ENCODE measurements around the gene SPATA31C1.
"Not testable (repeated sequence)": the region's sequence is repeated elsewhere in the genome, so short reads cannot be mapped to it uniquely, and the experiment has no call there.

The SPATA31C1 gene

DNA sequence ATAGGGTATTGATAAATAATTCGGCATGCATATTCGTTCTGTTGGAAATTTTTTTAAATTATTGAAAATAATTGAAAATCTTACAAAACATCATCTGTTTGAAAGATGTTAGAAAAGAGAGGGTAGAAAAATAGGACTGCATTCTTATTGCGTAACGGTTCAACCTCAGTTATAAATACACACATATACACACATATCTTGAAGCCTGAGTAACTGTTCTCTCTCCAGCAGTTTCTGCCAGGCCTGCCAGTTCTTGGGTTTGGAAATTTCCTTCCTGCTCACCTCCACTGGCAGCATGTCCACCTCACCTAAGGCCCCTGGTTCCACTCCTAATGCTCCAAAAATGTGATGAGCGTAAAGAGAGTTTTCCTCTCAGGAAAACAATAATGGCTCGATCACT lies 26.0 kb upstream of the SPATA31C1 start:
- DNase-seq (ENCODE audit: insufficient read length, low spot score) (no peak), FAIRE-seq (no peak)

GRCh38 chr9:87892956-87893355 lies 24.8 kb upstream of the SPATA31C1 start:
- TF ChIP-seq POLR2A (IDR thresholded peaks at IDR 0.05; ENCODE audit: low read depth, low read length), result no peak
- FAIRE-seq (no peak), DNase-seq (ENCODE audit: insufficient read length, low spot score) (no peak)

More for the DNA sequence above, 26.0 kb upstream of the SPATA31C1 start:
- TF ChIP-seq POLR2A (IDR thresholded peaks at IDR 0.05; ENCODE audit: low read depth, low read length), result no peak

- no peak for FAIRE-seq
- TF ChIP-seq POLR2A (IDR thresholded peaks at IDR 0.05; ENCODE audit: low read depth, low read length), result no peak
- DNase-seq (ENCODE audit: insufficient read length, low spot score), result no peak
These were observed 22.6 kb upstream of the SPATA31C1 start for GRCh38 chr9:87894998-87895625.

GRCh38 chr9:87896891-87897290 lies 20.9 kb upstream of the SPATA31C1 start:
- no peak for DNase-seq (ENCODE audit: insufficient read length, low spot score)
- no peak for TF ChIP-seq POLR2A (IDR thresholded peaks at IDR 0.05; ENCODE audit: low read depth, low read length)
- FAIRE-seq, result no peak

DNA sequence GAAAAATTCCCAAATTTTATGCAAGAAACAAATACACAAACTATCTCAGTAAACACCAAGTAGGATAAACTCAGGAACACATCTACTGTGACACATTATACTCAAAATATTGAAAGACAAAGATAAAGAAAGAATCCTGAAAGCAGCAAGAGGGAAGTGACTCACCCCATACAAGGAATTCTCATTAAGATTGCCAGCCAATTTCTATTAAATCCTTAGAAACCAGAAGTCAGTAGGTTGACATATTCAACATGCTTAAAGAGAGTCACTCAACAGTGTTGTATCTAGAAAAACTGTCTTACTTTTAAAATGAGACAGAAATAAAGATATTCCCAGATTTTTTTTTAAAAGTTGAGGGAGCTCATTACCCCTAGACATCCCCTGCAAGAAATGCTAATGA lies 19.6 kb upstream of the SPATA31C1 start:
- DNase-seq (ENCODE audit: insufficient read length, low spot score) (no peak), FAIRE-seq (no peak)
- no peak for TF ChIP-seq POLR2A (IDR thresholded peaks at IDR 0.05; ENCODE audit: low read depth, low read length)

GRCh38 chr9:87902371-87902770 lies 15.4 kb upstream of the SPATA31C1 start:
- not testable (repeated sequence) for FAIRE-seq; DNase-seq (ENCODE audit: insufficient read length, low spot score)

- no peak for DNase-seq (ENCODE audit: insufficient read length, low spot score)
- no peak for TF ChIP-seq POLR2A (IDR thresholded peaks at IDR 0.05; ENCODE audit: low read depth, low read length)
- no peak for FAIRE-seq
These were observed 8.3 kb upstream of the SPATA31C1 start for GRCh38 chr9:87909310-87910041.

GRCh38 chr9:87910821-87911220 lies 6.9 kb upstream of the SPATA31C1 start:
- TF ChIP-seq POLR2A (IDR thresholded peaks at IDR 0.05; ENCODE audit: low read depth, low read length), result no peak
- peak; percentile 87 for FAIRE-seq

DNA sequence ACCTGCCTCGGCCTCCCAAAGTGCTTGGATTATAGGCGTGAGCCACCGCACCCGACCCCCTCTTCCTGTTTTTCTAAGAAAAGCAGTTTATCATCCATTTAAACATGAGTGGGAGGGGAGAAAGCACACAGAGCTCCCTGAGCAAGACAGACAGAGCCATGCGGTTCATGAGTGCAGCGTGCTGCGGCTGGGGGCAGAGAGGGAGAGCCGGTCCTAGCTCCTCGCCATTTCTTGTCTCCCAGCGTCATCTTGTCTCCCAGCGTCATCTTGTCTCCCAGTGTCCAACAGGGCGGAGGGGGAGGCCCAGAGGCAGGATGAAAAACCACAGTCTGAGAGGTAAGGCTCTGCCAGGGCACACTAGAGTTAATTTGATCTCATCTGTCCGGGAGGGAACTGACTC lies 1.3 kb downstream of the SPATA31C1 start:
- not testable (repeated sequence) for FAIRE-seq; DNase-seq (ENCODE audit: insufficient read length, low spot score)

More at GRCh38 chr9:87910821-87911220, 6.9 kb upstream of the SPATA31C1 start:
- no peak for DNase-seq (ENCODE audit: insufficient read length, low spot score)

- not testable (repeated sequence) for FAIRE-seq; DNase-seq (ENCODE audit: insufficient read length, low spot score)
These were observed 3.8 kb downstream of the SPATA31C1 start for GRCh38 chr9:87921561-87921960.

DNA sequence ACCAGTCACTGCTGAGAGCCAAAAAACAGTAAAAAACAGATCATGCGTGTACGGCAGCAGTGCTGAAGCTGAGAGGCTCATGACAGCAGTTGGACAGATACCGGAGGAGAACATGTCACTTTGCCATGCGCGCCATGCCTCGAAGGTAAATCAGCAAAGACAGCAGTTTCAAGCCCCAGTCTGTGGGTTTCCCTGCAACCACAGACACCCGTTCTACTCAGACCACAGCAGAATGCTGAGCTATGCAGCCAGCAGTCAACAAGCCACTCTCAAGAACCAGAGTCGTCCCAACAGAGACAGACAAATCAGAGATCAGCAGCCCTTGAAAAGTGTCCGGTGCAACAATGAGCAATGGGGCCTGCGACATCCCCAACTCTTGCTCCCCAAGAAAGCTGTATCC lies 5.2 kb downstream of the SPATA31C1 start:
- DNase-seq (ENCODE audit: insufficient read length, low spot score); FAIRE-seq: not testable (repeated sequence)

DNA sequence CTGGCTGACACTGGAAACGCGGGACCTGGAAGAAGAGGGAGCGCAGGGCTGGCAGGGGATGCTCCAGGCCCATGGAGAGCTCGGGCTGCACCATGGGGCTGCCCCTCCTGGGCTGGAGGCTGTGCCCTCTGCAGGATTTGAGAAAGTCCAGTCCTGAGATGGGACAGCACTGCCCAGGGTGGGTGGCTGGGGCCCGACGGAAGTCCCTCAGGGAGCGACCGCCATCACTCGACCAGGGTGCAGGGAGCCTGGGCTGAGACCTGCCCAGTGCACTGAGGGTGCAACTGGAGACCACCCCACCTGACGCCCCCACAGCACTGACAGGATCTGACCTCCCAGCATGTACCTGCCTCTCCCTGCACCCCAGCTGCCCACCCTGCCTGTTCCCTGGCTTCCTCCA lies 7.1 kb downstream of the SPATA31C1 start:
- not testable (repeated sequence) for FAIRE-seq; DNase-seq (ENCODE audit: insufficient read length, low spot score)

DNA sequence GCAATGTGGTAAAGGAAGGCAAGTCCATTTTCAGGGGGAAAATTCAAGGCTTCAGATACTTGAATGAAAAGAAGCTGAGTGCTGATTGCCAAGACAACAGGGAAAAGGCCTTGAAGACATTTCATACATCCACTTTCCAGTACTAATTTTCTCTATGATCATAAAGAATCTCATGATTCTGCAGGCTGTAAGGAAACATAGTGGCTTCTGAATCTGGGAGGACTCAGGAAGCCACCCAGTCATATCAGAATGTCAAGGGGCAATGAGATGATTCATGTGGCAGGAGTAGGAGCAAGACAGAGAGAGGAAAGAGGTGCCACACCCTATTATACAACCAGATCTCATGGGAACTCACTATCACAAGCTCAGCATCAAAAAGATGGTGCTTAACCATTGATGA lies 11.4 kb downstream of the SPATA31C1 start:
- DNase-seq (ENCODE audit: insufficient read length, low spot score), result not testable (repeated sequence)
- peak; percentile 86 for FAIRE-seq

GRCh38 chr9:87934444-87934843 lies 16.7 kb downstream of the SPATA31C1 start:
- not testable (repeated sequence) for FAIRE-seq; DNase-seq (ENCODE audit: insufficient read length, low spot score)

GRCh38 chr9:87937352-87937751 lies 19.6 kb downstream of the SPATA31C1 start:
- DNase-seq (ENCODE audit: insufficient read length, low spot score); FAIRE-seq: not testable (repeated sequence)

GRCh38 chr9:87937918-87938317 lies 20.2 kb downstream of the SPATA31C1 start:
- not testable (repeated sequence) for FAIRE-seq; DNase-seq (ENCODE audit: insufficient read length, low spot score)

DNA sequence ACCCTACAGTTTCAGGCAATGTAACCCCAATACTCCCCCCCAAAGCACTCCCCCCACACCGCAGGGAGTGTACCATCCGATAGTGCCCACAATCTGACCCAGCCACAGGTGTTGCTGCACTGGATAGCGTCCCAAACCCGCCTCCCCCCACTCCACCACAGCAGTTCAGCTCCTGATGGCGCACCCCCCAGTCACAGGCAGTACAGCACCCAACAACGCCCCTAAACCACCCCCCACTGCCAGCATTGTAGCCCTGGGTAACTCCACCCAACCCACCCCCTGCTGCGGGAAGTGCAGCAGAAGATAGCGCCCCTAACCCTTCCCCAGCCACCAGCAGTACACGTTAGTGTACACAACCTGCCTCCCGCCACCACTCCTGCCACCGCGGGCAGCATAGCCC lies 20.6 kb downstream of the SPATA31C1 start:
- DNase-seq (ENCODE audit: insufficient read length, low spot score); FAIRE-seq: not testable (repeated sequence)

DNA sequence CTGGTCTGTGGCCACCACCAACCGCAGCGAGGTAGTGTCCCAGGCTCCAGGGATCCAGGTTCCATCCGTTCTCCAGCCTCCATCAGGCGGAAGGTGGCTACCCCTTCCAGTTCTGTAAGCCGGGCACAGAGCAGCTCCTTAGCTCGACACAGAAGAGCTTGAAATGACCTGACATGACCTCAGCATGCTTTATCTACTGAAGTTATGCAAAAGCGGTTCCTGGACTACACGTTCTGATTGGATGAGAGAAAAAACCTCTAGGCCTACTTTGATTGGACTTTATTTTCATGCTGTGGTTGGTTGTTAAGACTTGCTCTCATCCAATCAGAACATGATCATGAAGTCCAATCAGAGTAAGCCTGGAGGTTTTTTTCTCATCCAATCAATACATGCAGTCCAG lies 21.3 kb downstream of the SPATA31C1 start:
- not testable (repeated sequence) for FAIRE-seq; DNase-seq (ENCODE audit: insufficient read length, low spot score)

All from H54 (cell line).